Measurements from ENCODE around the gene ZNF407. TPM values are rescaled to one million over a fixed set of nuclear protein-coding genes. Genes with fewer than 3 reads are reported as not detected.
"Not testable (repeated sequence)": the region's sequence is repeated elsewhere in the genome, so short reads cannot be mapped to it uniquely, and the experiment has no call there.

Gene ZNF407
- polyA plus RNA-seq, 1 experiment, result 5.8 TPM

DNA sequence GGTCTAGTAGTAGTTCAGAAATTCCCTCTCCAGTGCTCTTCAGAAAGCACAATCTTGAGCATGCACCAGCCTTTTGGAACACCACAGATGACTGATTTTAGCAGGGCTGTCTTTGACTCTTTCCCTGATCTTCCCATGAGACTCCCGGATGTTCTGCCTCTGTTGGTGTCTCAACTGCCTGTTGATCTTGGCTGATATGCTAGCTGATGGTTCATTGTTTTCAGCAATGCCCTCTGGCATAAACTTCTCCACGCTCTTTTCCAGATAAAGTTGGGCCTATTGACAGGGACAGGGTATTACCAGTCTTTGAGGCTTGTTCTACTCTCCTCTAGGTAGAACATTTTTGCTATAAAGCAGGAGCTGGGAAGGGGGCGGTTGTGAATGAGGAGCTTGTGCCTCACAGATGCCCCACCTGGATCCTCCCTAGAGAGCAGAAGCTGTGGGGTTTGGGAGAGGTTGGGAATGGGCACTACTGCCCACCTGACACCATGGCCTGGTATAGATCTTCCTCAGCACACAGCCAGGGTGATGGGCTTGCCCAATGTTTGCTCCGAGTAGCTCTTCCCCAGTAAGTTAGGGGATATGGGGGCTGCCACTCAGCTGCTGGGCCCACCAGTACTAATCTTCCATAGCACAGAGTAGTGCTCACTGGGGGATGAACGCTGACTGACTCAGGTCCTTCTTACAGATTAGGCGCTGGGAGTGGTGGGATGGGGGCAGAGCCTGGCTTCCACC is 500.0 kb downstream of the ZNF407 start:
- Histone ChIP-seq H3K9me3 (ENCODE audit: control insufficient read depth, insufficient read depth, low read length) (0 out of 2 replicates have a peak, but pooled peaks cover 3% of the 10 kb centered on the region), H3K27me3 (ENCODE audit: control insufficient read depth, insufficient read depth, low read length) (no peaks in the 10 kb centered on the region), H3K4me3 (ENCODE audit: low read depth, low read length) (no peak overlapping the region), H3K27ac (ENCODE audit: low read depth, low read length) (no peak overlapping the region)
- ChIA-PET POLR2A (no interaction called here), CTCF (no interaction called here)
- TF ChIP-seq, protein P1, sequence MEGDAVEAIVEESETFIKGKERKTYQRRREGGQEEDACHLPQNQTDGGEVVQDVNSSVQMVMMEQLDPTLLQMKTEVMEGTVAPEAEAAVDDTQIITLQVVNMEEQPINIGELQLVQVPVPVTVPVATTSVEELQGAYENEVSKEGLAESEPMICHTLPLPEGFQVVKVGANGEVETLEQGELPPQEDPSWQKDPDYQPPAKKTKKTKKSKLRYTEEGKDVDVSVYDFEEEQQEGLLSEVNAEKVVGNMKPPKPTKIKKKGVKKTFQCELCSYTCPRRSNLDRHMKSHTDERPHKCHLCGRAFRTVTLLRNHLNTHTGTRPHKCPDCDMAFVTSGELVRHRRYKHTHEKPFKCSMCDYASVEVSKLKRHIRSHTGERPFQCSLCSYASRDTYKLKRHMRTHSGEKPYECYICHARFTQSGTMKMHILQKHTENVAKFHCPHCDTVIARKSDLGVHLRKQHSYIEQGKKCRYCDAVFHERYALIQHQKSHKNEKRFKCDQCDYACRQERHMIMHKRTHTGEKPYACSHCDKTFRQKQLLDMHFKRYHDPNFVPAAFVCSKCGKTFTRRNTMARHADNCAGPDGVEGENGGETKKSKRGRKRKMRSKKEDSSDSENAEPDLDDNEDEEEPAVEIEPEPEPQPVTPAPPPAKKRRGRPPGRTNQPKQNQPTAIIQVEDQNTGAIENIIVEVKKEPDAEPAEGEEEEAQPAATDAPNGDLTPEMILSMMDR (IDR thresholded peaks at IDR 0.05; ENCODE audit: low read depth, low read length), result no peak
- no peak for DNase-seq (ENCODE audit: low read depth, low spot score)

DNA sequence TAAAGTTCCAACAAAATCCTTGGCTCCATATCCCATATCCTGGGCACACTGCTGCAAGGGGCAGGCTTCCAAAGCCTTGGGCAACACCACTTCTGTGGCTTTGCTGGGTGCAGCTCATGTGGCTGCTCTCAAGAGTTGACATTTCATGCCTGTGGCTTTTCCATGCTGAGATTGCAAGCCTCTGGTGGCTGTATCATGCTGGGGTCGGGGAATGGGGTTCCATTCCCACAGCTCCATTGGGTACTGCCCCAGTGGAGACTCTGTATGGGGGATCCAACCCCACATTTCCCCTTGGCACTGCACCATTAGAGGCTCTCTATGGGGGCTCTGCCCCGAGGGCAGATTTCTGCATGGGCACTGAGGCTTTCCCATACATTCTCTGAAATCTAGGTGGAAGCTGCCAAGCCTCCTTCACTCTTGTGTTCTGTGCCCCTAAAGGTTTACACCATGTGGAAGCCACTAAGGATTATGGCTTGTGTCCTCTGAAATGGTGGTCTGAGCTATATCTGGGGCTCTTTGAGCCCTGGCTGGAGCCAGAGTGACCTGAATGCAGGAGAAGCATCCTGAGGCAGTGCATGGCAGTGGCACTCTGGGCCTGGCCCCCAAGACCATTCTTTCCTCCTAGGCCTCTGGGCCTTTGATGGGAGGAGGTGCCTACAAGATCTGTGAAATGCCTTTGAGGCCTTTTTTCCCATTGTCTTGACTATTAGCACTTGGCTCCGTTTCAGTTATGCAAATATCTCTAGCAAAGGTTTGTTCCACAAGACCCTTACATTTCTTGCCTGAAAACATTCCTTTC is 503.4 kb downstream of the ZNF407 start:
- no peak overlapping the region for H3K27ac ChIP-seq (ENCODE audit: low read depth, low read length)
- H3K9me3 ChIP-seq (ENCODE audit: control insufficient read depth, insufficient read depth, low read length), result 0 out of 2 replicates have a peak, but pooled peaks cover 3% of the 10 kb centered on the region
- POLR2A ChIA-PET, result no interaction called here
- CTCF ChIA-PET, result no interaction called here
- no peak overlapping the region for H3K4me3 ChIP-seq (ENCODE audit: low read depth, low read length)
- TF ChIP-seq, protein P1 (IDR thresholded peaks at IDR 0.05; ENCODE audit: low read depth, low read length), result no peak
- no peak for DNase-seq (ENCODE audit: low read depth, low spot score)
- H3K27me3 ChIP-seq (ENCODE audit: control insufficient read depth, insufficient read depth, low read length), result peaks cover 2% of the 10 kb centered on the region

DNA sequence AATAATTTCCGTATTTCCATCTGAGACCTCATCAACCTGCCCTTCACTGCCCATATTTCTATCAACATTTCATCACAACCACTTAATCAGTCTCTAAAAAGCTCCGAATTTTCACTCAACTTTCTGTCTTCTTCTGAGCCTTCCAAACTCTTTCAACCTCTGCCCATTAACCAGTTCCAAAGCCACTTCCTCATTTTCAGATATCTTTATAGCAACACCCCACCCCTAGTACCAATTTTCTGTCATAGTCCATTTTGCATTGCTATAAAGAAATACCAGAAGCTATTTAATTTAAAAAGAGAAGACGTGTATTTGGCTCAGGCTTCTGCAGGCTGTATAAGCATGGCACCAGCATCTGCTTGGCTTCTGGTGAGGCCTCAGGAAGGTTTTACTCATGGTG is 504.2 kb downstream of the ZNF407 start:
- TF ChIP-seq, protein P1 (IDR thresholded peaks at IDR 0.05; ENCODE audit: low read depth, low read length), result no peak

DNA sequence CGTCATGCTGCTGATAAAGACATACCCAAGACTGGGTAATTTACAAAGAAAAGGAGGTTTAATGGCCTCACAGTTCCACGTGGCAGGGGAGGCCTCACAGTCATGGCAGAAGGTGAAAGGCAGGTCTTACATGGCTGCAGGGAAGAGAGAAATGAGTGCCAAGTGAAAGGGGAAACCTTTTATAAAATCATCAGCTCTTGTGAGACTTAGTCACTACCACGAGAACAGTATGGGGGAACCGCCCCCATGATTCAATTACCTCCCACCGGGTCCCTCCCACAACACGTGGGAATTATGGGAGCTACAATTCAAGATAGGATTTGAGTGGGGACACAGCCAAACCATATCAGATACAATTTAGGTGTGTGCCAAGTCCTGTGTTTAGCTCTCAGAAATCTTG is 506.4 kb downstream of the ZNF407 start:
- DNase-seq (ENCODE audit: low read depth, low spot score); H3K27ac ChIP-seq (ENCODE audit: low read depth, low read length); CTCF ChIA-PET; H3K9me3 ChIP-seq (ENCODE audit: control insufficient read depth, insufficient read depth, low read length); H3K4me3 ChIP-seq (ENCODE audit: low read depth, low read length); POLR2A ChIA-PET: not testable (repeated sequence)
- peaks cover 11% of the 10 kb centered on the region for H3K27me3 ChIP-seq (ENCODE audit: control insufficient read depth, insufficient read depth, low read length)

More for the DNA sequence above, 504.2 kb downstream of the ZNF407 start:
- H3K27me3 ChIP-seq (ENCODE audit: control insufficient read depth, insufficient read depth, low read length), result peaks cover 5% of the 10 kb centered on the region
- CTCF ChIA-PET, result no interaction called here
- H3K4me3 ChIP-seq (ENCODE audit: low read depth, low read length), result no peak overlapping the region
- no peak overlapping the region for H3K27ac ChIP-seq (ENCODE audit: low read depth, low read length)
- DNase-seq (ENCODE audit: low read depth, low spot score), result no peak
- H3K9me3 ChIP-seq (ENCODE audit: control insufficient read depth, insufficient read depth, low read length), result 0 out of 2 replicates have a peak, but pooled peaks cover 3% of the 10 kb centered on the region
- POLR2A ChIA-PET, result no interaction called here

DNA sequence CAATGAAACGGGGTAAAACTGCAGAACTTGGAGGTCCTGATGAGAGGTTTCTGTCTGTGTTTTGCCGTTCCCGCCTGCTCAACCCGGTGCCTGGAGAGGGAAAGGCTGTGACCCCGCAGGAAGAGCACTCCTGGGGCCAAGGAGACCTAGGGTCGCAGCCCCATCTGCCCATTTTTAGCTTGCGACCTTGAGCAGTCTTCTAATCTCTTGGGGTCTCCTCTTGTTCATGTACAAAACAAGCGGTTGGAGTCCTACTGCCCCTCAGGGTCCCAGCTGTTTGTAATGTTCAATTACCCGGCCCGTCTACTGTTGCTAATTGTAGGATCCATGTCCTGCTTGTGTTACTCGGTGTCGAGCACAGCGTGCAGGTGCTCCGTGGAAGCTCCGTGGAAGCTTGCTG is 506.8 kb downstream of the ZNF407 start:
- DNase-seq (ENCODE audit: low read depth, low spot score), result no peak
- Histone ChIP-seq H3K27ac (ENCODE audit: low read depth, low read length) (no peak overlapping the region), H3K27me3 (ENCODE audit: control insufficient read depth, insufficient read depth, low read length) (peaks cover 11% of the 10 kb centered on the region), H3K9me3 (ENCODE audit: control insufficient read depth, insufficient read depth, low read length) (0 out of 2 replicates have a peak, but pooled peaks cover 3% of the 10 kb centered on the region), H3K4me3 (ENCODE audit: low read depth, low read length) (no peak overlapping the region)
- ChIA-PET POLR2A (no interaction called here), CTCF (no interaction called here)
- TF ChIP-seq, protein P1 (IDR thresholded peaks at IDR 0.05; ENCODE audit: low read depth, low read length), result no peak
